ENCODE results near the gene HIVEP2. TPM values are rescaled to one million over a fixed set of nuclear protein-coding genes. Genes with fewer than 3 reads are reported as not detected.

Gene HIVEP2
- total and polyA plus RNA-seq, 2 of the 4 experiments (the other 2 are of a cell fraction), result 4.3 to 11.3 TPM

DNA sequence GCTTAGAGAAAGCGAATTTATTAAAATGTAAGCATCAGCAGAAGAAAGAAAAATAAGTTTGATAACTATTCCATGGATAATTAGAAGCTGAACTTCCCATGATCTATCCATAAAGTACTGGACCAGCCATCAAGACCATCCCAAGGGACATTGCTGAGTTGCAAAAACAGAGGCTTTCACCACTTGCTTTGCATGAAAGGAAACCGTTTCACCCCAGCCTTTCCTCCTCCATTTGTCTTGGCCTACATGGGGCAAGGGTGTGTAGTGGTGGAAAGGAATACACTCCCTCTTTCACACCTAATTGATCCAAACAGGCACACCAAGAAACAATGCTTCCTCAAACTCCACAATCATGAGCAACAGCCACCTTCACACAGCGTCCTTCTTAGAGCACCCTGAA lies 10.4 kb downstream of the HIVEP2 start:
- peaks cover 1% of the 10 kb centered on the region; the same call in 1 of the 2 replicates for H3K4me1 ChIP-seq (ENCODE audit: control insufficient read depth, insufficient read depth, low read length)
- H2BK15ac ChIP-seq (ENCODE audit: low read depth, low read length), result no peak overlapping the region
- H3K79me1 ChIP-seq (ENCODE audit: low read depth in 1 of 2, low read length in 2 of 2), result peaks cover 19 to 53% of the 10 kb centered on the region in 2 experiments
- peak overlapping the region; percentile 81; the same call in 1 of the 2 replicates for H3K23ac ChIP-seq (ENCODE audit: low read depth, low read length)
- dilution Hi-C loops (cut with HindIII; ENCODE audit: low sequenced_read_pairs, unreplicated experiment) (no loop called here), intact Hi-C loops (cut with micrococcal nuclease) (no loop called here), in situ Hi-C loops (cut with MboI; ENCODE audit: low sequenced_read_pairs) (no loop called here)
- no peak overlapping the region for H3K18ac ChIP-seq (ENCODE audit: low read depth, low read length)
- H3K27me3 ChIP-seq (ENCODE audit: control insufficient read depth, insufficient read depth, low read length), result no peaks in the 10 kb centered on the region
- H3K9me3 ChIP-seq (ENCODE audit: control insufficient read depth, insufficient read depth, low read length), result no peaks in the 10 kb centered on the region
- no peaks in the 10 kb centered on the region for H3K36me3 ChIP-seq (ENCODE audit: control insufficient read depth, insufficient read depth, low read length)
- no peak overlapping the region for H3K4me3 ChIP-seq (ENCODE audit: insufficient read depth, low read depth, low read length)
- H4K5ac ChIP-seq (ENCODE audit: low read depth, low read length), result no peak overlapping the region
- ChIA-PET POLR2A (ENCODE audit: unreplicated experiment) (no interaction called here), CTCF (no interaction called here)
- ATAC-seq (ENCODE audit: low read depth) (no peak), DNase-seq (no peak)
- H3K4me2 ChIP-seq (ENCODE audit: low read depth, low read length), result no peak overlapping the region
- H3K27ac ChIP-seq (ENCODE audit: insufficient read depth, low read length), result no peak overlapping the region
- no peak overlapping the region for H2AK9ac ChIP-seq (replicated peaks; ENCODE audit: low read depth, low read length, poor library complexity)
- H4K8ac ChIP-seq (ENCODE audit: low read depth in 2 of 2, low read length in 2 of 2), result no peak overlapping the region; a peak in 1 of 4 replicates
- no peaks in the 10 kb centered on the region; the same call in 1 of the 2 replicates for H4K20me1 ChIP-seq (ENCODE audit: insufficient read depth, low read length)
- peak overlapping the region; percentile 42; the same call in 1 of the 2 replicates for H3K14ac ChIP-seq (replicated peaks; ENCODE audit: low read depth, low read length)
- peak overlapping the region; percentile 61 for H2AK5ac ChIP-seq (ENCODE audit: low read depth, low read length)
- H3K9ac ChIP-seq (ENCODE audit: low read depth, low read length), result no peak overlapping the region
- H3K4ac ChIP-seq (ENCODE audit: low read depth, low read length), result peak overlapping the region; percentile 24; the same call in 1 of the 2 replicates
- H2BK5ac ChIP-seq (ENCODE audit: low read depth, low read length, poor library complexity, severe bottlenecking), result no peak overlapping the region
- no peak overlapping the region for H2AFZ ChIP-seq (replicated peaks; ENCODE audit: low read length, poor library complexity)
- no peak overlapping the region for H2BK20ac ChIP-seq (ENCODE audit: low read depth, low read length)
- no peak overlapping the region for H4K91ac ChIP-seq (ENCODE audit: insufficient read depth, low read depth, low read length)
- peaks cover 6% of the 10 kb centered on the region for H3K9me1 ChIP-seq (ENCODE audit: insufficient read depth, low read length)
- WGBS, 2 experiments (ENCODE audit: extremely low coverage in 2 of 2, insufficient read length in 1 of 2), result no CpG with 5 or more reads among the region's 3 CpGs
- TF ChIP-seq POLR2A (IDR thresholded peaks at IDR 0.05; ENCODE audit: low read depth, low read length), result no peak
- TF ChIP-seq, protein P1, sequence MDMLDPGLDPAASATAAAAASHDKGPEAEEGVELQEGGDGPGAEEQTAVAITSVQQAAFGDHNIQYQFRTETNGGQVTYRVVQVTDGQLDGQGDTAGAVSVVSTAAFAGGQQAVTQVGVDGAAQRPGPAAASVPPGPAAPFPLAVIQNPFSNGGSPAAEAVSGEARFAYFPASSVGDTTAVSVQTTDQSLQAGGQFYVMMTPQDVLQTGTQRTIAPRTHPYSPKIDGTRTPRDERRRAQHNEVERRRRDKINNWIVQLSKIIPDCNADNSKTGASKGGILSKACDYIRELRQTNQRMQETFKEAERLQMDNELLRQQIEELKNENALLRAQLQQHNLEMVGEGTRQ (IDR thresholded peaks at IDR 0.05; ENCODE audit: low read depth, low read length), result no peak
- TF ChIP-seq CTCF (conservative IDR thresholded peaks at IDR 0.05; ENCODE audit: low read depth, low read length), result no peak
- TF ChIP-seq MAZ (IDR thresholded peaks at IDR 0.05; ENCODE audit: borderline replicate concordance, low read depth, low read length), result no peak
- no peak for TF ChIP-seq MAFK (IDR thresholded peaks at IDR 0.05; ENCODE audit: low read depth, low read length)
- no peak for TF ChIP-seq CHD1 (IDR thresholded peaks at IDR 0.05; ENCODE audit: low read depth, low read length)
- TF ChIP-seq NFE2L2 (IDR thresholded peaks at IDR 0.05; ENCODE audit: low read depth, low read length), result no peak
- no peak for TF ChIP-seq RCOR1 (IDR thresholded peaks at IDR 0.05; ENCODE audit: insufficient replicate concordance, low read length)
- TF ChIP-seq RAD21 (IDR thresholded peaks at IDR 0.05; ENCODE audit: low read length), result no peak
- TF ChIP-seq MXI1 (IDR thresholded peaks at IDR 0.05; ENCODE audit: borderline replicate concordance, low read depth, low read length), result no peak
- TF ChIP-seq SMC3 (IDR thresholded peaks at IDR 0.05; ENCODE audit: low read depth, low read length), result no peak
- TF ChIP-seq CEBPB (IDR thresholded peaks at IDR 0.05; ENCODE audit: low read depth, low read length), result no peak
- TF ChIP-seq ELK1 (IDR thresholded peaks at IDR 0.05; ENCODE audit: borderline replicate concordance, low read depth, low read length), result no peak
- no peak for TF ChIP-seq BHLHE40 (IDR thresholded peaks at IDR 0.05; ENCODE audit: low read depth, low read length)
- no peak for TF ChIP-seq RFX5 (IDR thresholded peaks at IDR 0.05; ENCODE audit: low read depth, low read length)
- TF ChIP-seq FOS (IDR thresholded peaks at IDR 0.05; ENCODE audit: low read depth, low read length), result no peak
- BruUV-seq (replicated peaks), result no TSS peak
- H2BK120ac ChIP-seq (ENCODE audit: low read depth, low read length), result no peak overlapping the region; the same call in 1 of the 2 replicates
- H3K56ac ChIP-seq (ENCODE audit: extremely low read depth, insufficient read depth, low read length), result no peak overlapping the region
